SU-DHL-6 (cell line): ENCODE data around the gene TSPAN18.

Experiments used
- EZH2phosphoT487 ChIP-seq: fragments of 200-600 bp; sonication (generic), shearing (Covaris generic); conservative IDR thresholded peaks from 2 replicates; pipeline ENCODE4 v1.6.1; 2018; ENCODE audit warnings: mild to moderate bottlenecking, antibody characterized with exemption, low read length, moderate library complexity, mixed read lengths
- TF ChIP-seq, protein P1 (sequence below): fragments of 200-600 bp; sonication (generic); IDR thresholded peaks from one replicate; pipeline ENCODE4 v1.5.1; 2017; ENCODE audit warnings: antibody characterized with exemption, mild to moderate bottlenecking, low read length, moderate library complexity; ENCODE audit not compliant: insufficient read depth, poor library complexity, severe bottlenecking

DNA sequence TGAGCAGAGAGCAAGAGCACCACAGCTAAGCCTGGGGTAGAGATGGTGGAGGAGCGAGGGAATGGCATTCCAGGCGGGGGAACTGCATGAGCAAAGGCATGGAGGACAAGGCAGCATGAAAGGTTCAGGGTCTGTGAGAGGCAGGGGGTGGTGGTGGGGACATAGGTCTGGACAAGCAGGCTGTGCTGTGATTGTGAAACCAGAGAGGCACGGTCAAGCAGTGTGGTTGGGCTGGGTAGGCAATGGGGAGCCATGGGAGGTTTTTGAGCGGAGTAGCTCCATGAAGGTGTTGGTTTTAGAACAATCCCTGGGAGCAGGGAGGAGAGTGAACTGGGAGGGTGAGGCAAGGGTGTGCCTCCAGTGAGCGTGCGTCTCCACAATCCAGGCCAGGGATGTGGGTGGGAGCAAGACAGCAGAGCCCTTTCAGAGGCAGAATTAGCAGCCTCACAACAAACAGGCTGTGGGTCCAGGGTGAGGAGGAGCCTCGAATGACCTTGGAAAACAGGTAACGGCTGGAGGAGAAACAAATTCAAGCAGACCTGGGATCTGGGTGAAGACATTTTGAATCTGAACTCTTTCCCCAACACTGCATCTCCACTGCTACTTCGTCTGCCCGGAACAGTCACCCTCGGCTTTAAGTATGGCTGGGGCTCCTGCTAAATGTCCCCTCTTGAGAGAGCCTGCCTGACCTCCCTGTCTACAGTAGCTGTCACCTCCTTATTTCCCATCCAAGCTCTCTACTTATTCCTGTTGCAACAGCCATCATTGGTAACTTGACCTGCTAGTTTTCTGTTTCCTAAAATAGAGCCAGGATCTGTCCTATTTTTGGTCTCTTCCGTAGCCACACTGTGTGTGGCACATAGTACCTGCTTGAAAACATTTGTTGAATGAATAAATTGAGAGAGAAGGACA lies 27.0 kb upstream of the TSPAN18 start:
- TF ChIP-seq, protein P1, sequence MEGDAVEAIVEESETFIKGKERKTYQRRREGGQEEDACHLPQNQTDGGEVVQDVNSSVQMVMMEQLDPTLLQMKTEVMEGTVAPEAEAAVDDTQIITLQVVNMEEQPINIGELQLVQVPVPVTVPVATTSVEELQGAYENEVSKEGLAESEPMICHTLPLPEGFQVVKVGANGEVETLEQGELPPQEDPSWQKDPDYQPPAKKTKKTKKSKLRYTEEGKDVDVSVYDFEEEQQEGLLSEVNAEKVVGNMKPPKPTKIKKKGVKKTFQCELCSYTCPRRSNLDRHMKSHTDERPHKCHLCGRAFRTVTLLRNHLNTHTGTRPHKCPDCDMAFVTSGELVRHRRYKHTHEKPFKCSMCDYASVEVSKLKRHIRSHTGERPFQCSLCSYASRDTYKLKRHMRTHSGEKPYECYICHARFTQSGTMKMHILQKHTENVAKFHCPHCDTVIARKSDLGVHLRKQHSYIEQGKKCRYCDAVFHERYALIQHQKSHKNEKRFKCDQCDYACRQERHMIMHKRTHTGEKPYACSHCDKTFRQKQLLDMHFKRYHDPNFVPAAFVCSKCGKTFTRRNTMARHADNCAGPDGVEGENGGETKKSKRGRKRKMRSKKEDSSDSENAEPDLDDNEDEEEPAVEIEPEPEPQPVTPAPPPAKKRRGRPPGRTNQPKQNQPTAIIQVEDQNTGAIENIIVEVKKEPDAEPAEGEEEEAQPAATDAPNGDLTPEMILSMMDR = no peak
- TF ChIP-seq EZH2phosphoT487 = no peak
